ENCODE measurements around the gene CALHM1. TPM values are rescaled to one million over a fixed set of nuclear protein-coding genes. Genes with fewer than 3 reads are reported as not detected.

Gene CALHM1
- total and polyA plus RNA-seq, 2 of the 13 experiments (the other 11 are each of a cell fraction or from before 2014, with no cell fraction given): 0.04 TPM; not detected in 1

GRCh38 chr10:103415581-103415980 lies 43.1 kb downstream of the CALHM1 start:
- no peak for TF ChIP-seq E2F2 (CRISPR knock-in tag; IDR thresholded peaks at IDR 0.05; ENCODE audit: borderline replicate concordance)
- TF ChIP-seq ELF1 (CRISPR knock-in tag; IDR thresholded peaks at IDR 0.05): no peak
- TF ChIP-seq ZSCAN25 (CRISPR knock-in tag; IDR thresholded peaks at IDR 0.05): no peak
- TF ChIP-seq, protein P1, sequence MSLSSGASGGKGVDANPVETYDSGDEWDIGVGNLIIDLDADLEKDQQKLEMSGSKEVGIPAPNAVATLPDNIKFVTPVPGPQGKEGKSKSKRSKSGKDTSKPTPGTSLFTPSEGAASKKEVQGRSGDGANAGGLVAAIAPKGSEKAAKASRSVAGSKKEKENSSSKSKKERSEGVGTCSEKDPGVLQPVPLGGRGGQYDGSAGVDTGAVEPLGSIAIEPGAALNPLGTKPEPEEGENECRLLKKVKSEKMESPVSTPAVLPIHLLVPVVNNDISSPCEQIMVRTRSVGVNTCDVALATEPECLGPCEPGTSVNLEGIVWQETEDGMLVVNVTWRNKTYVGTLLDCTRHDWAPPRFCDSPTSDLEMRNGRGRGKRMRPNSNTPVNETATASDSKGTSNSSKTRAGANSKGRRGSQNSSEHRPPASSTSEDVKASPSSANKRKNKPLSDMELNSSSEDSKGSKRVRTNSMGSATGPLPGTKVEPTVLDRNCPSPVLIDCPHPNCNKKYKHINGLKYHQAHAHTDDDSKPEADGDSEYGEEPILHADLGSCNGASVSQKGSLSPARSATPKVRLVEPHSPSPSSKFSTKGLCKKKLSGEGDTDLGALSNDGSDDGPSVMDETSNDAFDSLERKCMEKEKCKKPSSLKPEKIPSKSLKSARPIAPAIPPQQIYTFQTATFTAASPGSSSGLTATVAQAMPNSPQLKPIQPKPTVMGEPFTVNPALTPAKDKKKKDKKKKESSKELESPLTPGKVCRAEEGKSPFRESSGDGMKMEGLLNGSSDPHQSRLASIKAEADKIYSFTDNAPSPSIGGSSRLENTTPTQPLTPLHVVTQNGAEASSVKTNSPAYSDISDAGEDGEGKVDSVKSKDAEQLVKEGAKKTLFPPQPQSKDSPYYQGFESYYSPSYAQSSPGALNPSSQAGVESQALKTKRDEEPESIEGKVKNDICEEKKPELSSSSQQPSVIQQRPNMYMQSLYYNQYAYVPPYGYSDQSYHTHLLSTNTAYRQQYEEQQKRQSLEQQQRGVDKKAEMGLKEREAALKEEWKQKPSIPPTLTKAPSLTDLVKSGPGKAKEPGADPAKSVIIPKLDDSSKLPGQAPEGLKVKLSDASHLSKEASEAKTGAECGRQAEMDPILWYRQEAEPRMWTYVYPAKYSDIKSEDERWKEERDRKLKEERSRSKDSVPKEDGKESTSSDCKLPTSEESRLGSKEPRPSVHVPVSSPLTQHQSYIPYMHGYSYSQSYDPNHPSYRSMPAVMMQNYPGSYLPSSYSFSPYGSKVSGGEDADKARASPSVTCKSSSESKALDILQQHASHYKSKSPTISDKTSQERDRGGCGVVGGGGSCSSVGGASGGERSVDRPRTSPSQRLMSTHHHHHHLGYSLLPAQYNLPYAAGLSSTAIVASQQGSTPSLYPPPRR (CRISPR knock-in tag; IDR thresholded peaks at IDR 0.05; ENCODE audit: borderline replicate concordance): no peak
- no peak for TF ChIP-seq NFE2 (CRISPR knock-in tag; IDR thresholded peaks at IDR 0.05)
- no peak for TF ChIP-seq ZBTB38 (CRISPR knock-in tag; IDR thresholded peaks at IDR 0.05)
- TF ChIP-seq ZC3H4 (CRISPR knock-in tag; IDR thresholded peaks at IDR 0.05; ENCODE audit: borderline replicate concordance): no peak
- TF ChIP-seq, protein P2, sequence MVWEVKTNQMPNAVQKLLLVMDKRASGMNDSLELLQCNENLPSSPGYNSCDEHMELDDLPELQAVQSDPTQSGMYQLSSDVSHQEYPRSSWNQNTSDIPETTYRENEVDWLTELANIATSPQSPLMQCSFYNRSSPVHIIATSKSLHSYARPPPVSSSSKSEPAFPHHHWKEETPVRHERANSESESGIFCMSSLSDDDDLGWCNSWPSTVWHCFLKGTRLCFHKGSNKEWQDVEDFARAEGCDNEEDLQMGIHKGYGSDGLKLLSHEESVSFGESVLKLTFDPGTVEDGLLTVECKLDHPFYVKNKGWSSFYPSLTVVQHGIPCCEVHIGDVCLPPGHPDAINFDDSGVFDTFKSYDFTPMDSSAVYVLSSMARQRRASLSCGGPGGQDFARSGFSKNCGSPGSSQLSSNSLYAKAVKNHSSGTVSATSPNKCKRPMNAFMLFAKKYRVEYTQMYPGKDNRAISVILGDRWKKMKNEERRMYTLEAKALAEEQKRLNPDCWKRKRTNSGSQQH (CRISPR knock-in tag; IDR thresholded peaks at IDR 0.05; ENCODE audit: low read depth): no peak
- no peak for TF ChIP-seq HMGXB3 (CRISPR knock-in tag; IDR thresholded peaks at IDR 0.05; ENCODE audit: borderline replicate concordance)
- TF ChIP-seq PTBP1 (IDR thresholded peaks at IDR 0.05; ENCODE audit: low read depth, low read length, poor library complexity, severe bottlenecking): no peak
- no peak for TF ChIP-seq MAFF (IDR thresholded peaks at IDR 0.05; ENCODE audit: low read depth, low read length)
- TF ChIP-seq ZNF709 (CRISPR knock-in tag; IDR thresholded peaks at IDR 0.05): no peak
- no peak for TF ChIP-seq ZNF12 (CRISPR knock-in tag; IDR thresholded peaks at IDR 0.05)
- no peak for TF ChIP-seq ZNF839 (CRISPR knock-in tag; IDR thresholded peaks at IDR 0.05; ENCODE audit: borderline replicate concordance)
- no peak overlapping the region for H3K4me3 ChIP-seq (replicated peaks in 1 of 3; ENCODE audit: insufficient read depth in 1 of 3, low read depth in 2 of 3, low read length in 3 of 3)
- ChIA-PET CTCF (ENCODE audit: low intra/inter-chr PET ratio, low total read pairs) (interaction anchor here (1.9 kb wide), 1 partner anchor 66 kb away, joined by 7 read pairs; no protein-coding TSS in a partner anchor), POLR2A (no interaction called here)
- intact Hi-C loops (cut with micrococcal nuclease; ENCODE audit: unreplicated experiment) (no loop called here), in situ Hi-C loops (cut with HindIII; ENCODE audit: extremely low pct_ligation_motif_present, low pct_unique_long_range_greater_than_20kb) (loop anchor here (5.0 kb wide), 1 partner anchor 67 kb away; no protein-coding TSS in a partner anchor)
- no peak for ATAC-seq
- H3K36me3 ChIP-seq (replicated peaks in 1 of 2; ENCODE audit: control insufficient read depth in 1 of 2, insufficient read depth in 2 of 2, low read length in 2 of 2): peaks cover 59 to 85% of the 10 kb centered on the region in 2 experiments
- no peak overlapping the region for H3K4me2 ChIP-seq (ENCODE audit: low read depth, low read length)
- no peak overlapping the region for H3K9ac ChIP-seq (ENCODE audit: insufficient read depth, low read depth, low read length)
- H3K79me2 ChIP-seq (ENCODE audit: insufficient read depth, low read length): no peaks in the 10 kb centered on the region
- no peaks in the 10 kb centered on the region for H3K4me1 ChIP-seq (ENCODE audit: insufficient read depth, low read length)
- no TSS peak for BruUV-seq (replicated peaks)
- no peak overlapping the region for H2AFZ ChIP-seq (ENCODE audit: low read length)
- no peak for DNase-seq (ENCODE audit: low spot score)
- no peaks in the 10 kb centered on the region for H4K20me1 ChIP-seq (ENCODE audit: insufficient read depth, low read length)
- no peaks in the 10 kb centered on the region for H3K9me3 ChIP-seq (ENCODE audit: low read length)
- no peaks in the 10 kb centered on the region for H3K27me3 ChIP-seq (ENCODE audit: control insufficient read depth in 1 of 2, insufficient read depth in 2 of 2, low read length in 2 of 2)
- 98% methylated on average over 8 of the region's 8 CpGs for WGBS (ENCODE audit: low lambda C conversion rate)
- no peak overlapping the region for H3K27ac ChIP-seq (ENCODE audit: extremely low read length, insufficient read depth, low read length)
- no peak for FAIRE-seq

Measured in HepG2 (cell line).